Keratinocyte (primary cell): Measurements from ENCODE around the gene SETD7. TPM values are rescaled to one million over a fixed set of nuclear protein-coding genes. Genes with fewer than 3 reads are reported as not detected.

Experiments
- DNase-seq: peaks from one replicate; pipeline ENCODE4 v3.0.0-alpha.2; 2011; ENCODE audit warnings: low read depth, missing footprints, low spot score
- FAIRE-seq: peaks from 2 replicates; lab custom pipeline; 2011; peaks lifted over from hg19 to GRCh38; lab: Jason Lieb, UNC
- H2AFZ ChIP-seq: 2 replicates; pipeline ENCODE4 v1.6.0; 2012; ENCODE audit warnings: low read length, control low read depth, inconsistent platforms; ENCODE audit not compliant: control insufficient read depth
- H3K27ac ChIP-seq: 2 replicates; pipeline ENCODE4 v1.5.1; 2011; ENCODE audit warnings: low read length; ENCODE audit not compliant: control insufficient read depth, insufficient read depth
- H3K27me3 ChIP-seq: 3 replicates; pipeline ENCODE4 v1.6.0; 2011; ENCODE audit warnings: low read length; ENCODE audit not compliant: control insufficient read depth, insufficient read depth; ENCODE audit errors: extremely low read depth
- H3K36me3 ChIP-seq, 2 experiments: 2 replicates in 1 of 2; 3 replicates in 1 of 2; pipeline ENCODE4 v1.5.1; 2011; ENCODE audit warnings: low read length in 2 of 2, mild to moderate bottlenecking in 1 of 2; ENCODE audit not compliant: control insufficient read depth in 2 of 2, insufficient read depth in 2 of 2; ENCODE audit errors: extremely low read depth in 1 of 2
- H3K4me1 ChIP-seq: 3 replicates; pipeline ENCODE4 v1.5.1; 2011; ENCODE audit warnings: low read length; ENCODE audit not compliant: control insufficient read depth, insufficient read depth; ENCODE audit errors: extremely low read depth
- H3K4me2 ChIP-seq: 3 replicates; pipeline ENCODE4 v1.6.0; 2011; ENCODE audit warnings: low read depth, low read length; ENCODE audit not compliant: control insufficient read depth, insufficient read depth; ENCODE audit errors: extremely low read depth
- H3K4me3 ChIP-seq, 3 experiments: fragments of 200-600 bp in 1 of 3; sonication (generic) in 1 of 3; 2 replicates in 2 of 3; 3 replicates in 1 of 3; pipeline ENCODE4 v1.5.1; 2011 to 2016; ENCODE audit warnings: low read length in 3 of 3, mild to moderate bottlenecking in 3 of 3, control low read depth in 2 of 3, inconsistent platforms in 1 of 3, low read depth in 1 of 3, mixed read lengths in 1 of 3, mixed run types in 1 of 3, moderate library complexity in 1 of 3; ENCODE audit not compliant: control insufficient read depth in 2 of 3, insufficient read depth in 2 of 3; ENCODE audit errors: extremely low read depth in 1 of 3
- H3K79me2 ChIP-seq: 2 replicates; pipeline ENCODE4 v1.6.0; 2012; ENCODE audit warnings: low read length; ENCODE audit not compliant: control insufficient read depth, insufficient read depth
- H3K9ac ChIP-seq: 3 replicates; pipeline ENCODE4 v1.6.0; 2011; ENCODE audit warnings: low read length; ENCODE audit not compliant: control insufficient read depth, insufficient read depth; ENCODE audit errors: extremely low read depth
- H3K9me1 ChIP-seq: 3 replicates; pipeline ENCODE4 v1.6.0; 2011; ENCODE audit warnings: low read length; ENCODE audit not compliant: control insufficient read depth, insufficient read depth; ENCODE audit errors: extremely low read depth
- H3K9me3 ChIP-seq: 2 replicates; pipeline ENCODE4 v1.5.1; 2012; ENCODE audit warnings: low read depth, low read length; ENCODE audit not compliant: control insufficient read depth
- H4K20me1 ChIP-seq: 3 replicates; pipeline ENCODE4 v1.6.0; 2011; ENCODE audit warnings: low read length; ENCODE audit not compliant: control insufficient read depth, insufficient read depth; ENCODE audit errors: extremely low read depth
- EZH2 ChIP-seq: IDR thresholded peaks from one replicate; pipeline ENCODE4 v1.6.1; 2012; ENCODE audit warnings: inconsistent platforms, mild to moderate bottlenecking, low read length, moderate library complexity
- dilution Hi-C: fragments of 300-500 bp; cut with MboI; formaldehyde crosslinking; loops from one replicate; pipeline ENCODE4 v1.7.0; 2020; ENCODE audit warnings: low sequenced_read_pairs; ENCODE audit not compliant: extremely low pct_ligation_motif_present
- polyA plus RNA-seq, 5 experiments: library from polyadenylated mRNA; depleted of rRNA in 3 of 5; stranded (reverse) in 3 of 5; stranded (forward) in 1 of 5; unstranded in 1 of 5; fragments of >200 nt; gene quantifications; 1 replicate in 1 of 5; 2 replicates in 3 of 5; 3 replicates in 1 of 5; pipeline versions ENCODE4 v1.2.1 to v1.2.3, GENCODE V29; 2011 to 2012; ENCODE audit warnings: missing spikeins in 2 of 5, low read depth in 1 of 5, low replicate concordance in 1 of 5
- TF ChIP-seq, protein P1 (sequence below), 3 experiments: IDR thresholded peaks in 1 of 3; conservative IDR thresholded peaks in 1 of 3; optimal IDR thresholded peaks in 1 of 3; 2 replicates in 2 of 3; 3 replicates in 1 of 3; pipeline versions ENCODE3 to v1.5.1; 2011; ENCODE audit warnings: low read length in 3 of 3, mild to moderate bottlenecking in 3 of 3, moderate library complexity in 2 of 3, control low read depth in 1 of 3, inconsistent platforms in 1 of 3; ENCODE audit not compliant: insufficient read depth in 2 of 3; ENCODE audit errors: extremely low read depth in 1 of 3

The SETD7 gene
- polyA plus RNA-seq, 1 donor (not counting 4 experiments of a cell fraction or from before 2014, with no cell fraction given) = 18.8 TPM

DNA sequence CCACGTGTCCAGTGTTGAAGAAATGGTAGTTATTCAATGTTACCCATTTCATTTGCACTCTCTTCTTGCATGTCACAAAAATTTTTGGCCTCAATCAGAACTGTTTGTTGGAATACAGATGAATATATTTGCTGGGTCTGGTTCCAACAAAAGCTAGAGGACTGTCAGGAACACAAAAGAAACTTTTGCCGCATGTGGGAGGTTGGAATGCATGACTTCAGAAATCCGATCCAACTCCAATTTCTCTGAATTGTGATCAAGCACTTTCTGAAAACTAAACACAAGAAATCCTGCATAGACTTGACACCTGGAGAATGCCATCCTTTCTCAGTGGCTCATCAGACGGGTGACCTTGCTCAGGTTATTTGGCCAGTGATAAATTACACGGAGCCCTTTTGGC is 15.4 kb downstream of the SETD7 start:
- Histone ChIP-seq H3K9me1 (no peaks in the 10 kb centered on the region), H2AFZ (no peak overlapping the region), H3K9ac (no peak overlapping the region), H3K27ac (no peak overlapping the region), H3K4me1 (no peaks in the 10 kb centered on the region), H3K4me3 (no peak overlapping the region), H3K79me2 (peaks cover 6% of the 10 kb centered on the region), H3K27me3 (no peaks in the 10 kb centered on the region), H3K9me3 (no peaks in the 10 kb centered on the region), H3K4me2 (no peak overlapping the region), H3K36me3 (peaks cover 5% of the 10 kb centered on the region in 2 experiments), H4K20me1 (peaks cover 2% of the 10 kb centered on the region)
- TF ChIP-seq, protein P1, sequence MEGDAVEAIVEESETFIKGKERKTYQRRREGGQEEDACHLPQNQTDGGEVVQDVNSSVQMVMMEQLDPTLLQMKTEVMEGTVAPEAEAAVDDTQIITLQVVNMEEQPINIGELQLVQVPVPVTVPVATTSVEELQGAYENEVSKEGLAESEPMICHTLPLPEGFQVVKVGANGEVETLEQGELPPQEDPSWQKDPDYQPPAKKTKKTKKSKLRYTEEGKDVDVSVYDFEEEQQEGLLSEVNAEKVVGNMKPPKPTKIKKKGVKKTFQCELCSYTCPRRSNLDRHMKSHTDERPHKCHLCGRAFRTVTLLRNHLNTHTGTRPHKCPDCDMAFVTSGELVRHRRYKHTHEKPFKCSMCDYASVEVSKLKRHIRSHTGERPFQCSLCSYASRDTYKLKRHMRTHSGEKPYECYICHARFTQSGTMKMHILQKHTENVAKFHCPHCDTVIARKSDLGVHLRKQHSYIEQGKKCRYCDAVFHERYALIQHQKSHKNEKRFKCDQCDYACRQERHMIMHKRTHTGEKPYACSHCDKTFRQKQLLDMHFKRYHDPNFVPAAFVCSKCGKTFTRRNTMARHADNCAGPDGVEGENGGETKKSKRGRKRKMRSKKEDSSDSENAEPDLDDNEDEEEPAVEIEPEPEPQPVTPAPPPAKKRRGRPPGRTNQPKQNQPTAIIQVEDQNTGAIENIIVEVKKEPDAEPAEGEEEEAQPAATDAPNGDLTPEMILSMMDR (optimal IDR thresholded peaks at IDR 0.05 in 1 of 3, IDR thresholded peaks at IDR 0.05 in 1 of 3, conservative IDR thresholded peaks at IDR 0.05 in 1 of 3; ENCODE audit: extremely low read depth in 1 of 3, insufficient read depth in 2 of 3, low read length in 3 of 3) = no peak
- TF ChIP-seq EZH2 = no peak
- FAIRE-seq = no peak
- no peak for DNase-seq
- dilution Hi-C loops = no loop called here

DNA sequence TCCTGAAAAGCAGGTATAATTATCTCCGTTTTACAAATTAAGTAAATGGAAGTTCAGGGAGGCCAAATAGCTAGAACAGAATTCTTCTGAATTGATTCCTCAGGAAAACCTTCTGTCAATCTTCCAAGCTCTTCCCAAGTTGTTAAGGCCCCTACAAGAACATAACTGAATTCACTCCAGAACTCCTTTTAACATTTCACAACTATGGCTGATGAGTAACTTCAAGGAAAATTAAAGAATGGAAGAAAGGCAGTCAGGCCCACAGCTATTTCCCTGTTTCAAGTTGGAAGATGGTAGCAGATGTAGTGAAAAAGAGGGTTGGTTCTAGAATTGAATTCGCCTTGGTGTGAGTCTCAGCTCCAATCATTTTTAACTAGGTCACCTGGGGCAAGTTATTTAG is 15.9 kb downstream of the SETD7 start:
- TF ChIP-seq, protein P1 (optimal IDR thresholded peaks at IDR 0.05 in 1 of 3, IDR thresholded peaks at IDR 0.05 in 1 of 3, conservative IDR thresholded peaks at IDR 0.05 in 1 of 3; ENCODE audit: extremely low read depth in 1 of 3, insufficient read depth in 2 of 3, low read length in 3 of 3) = no peak
- no peak for TF ChIP-seq EZH2
- FAIRE-seq = no peak
- no peak overlapping the region for H3K4me2 ChIP-seq

More for the DNA sequence above, 15.9 kb downstream of the SETD7 start:
- H3K9me1 ChIP-seq = no peaks in the 10 kb centered on the region
- no peak overlapping the region for H2AFZ ChIP-seq
- H3K4me3 ChIP-seq = no peak overlapping the region
- no peak overlapping the region for H3K9ac ChIP-seq
- no peaks in the 10 kb centered on the region for H3K27me3 ChIP-seq
- no peak for DNase-seq
- H3K79me2 ChIP-seq = peaks cover 6% of the 10 kb centered on the region
- dilution Hi-C loops = no loop called here
- H4K20me1 ChIP-seq = peaks cover 2% of the 10 kb centered on the region
- no peak overlapping the region for H3K27ac ChIP-seq
- no peaks in the 10 kb centered on the region for H3K9me3 ChIP-seq
- peaks cover 5% of the 10 kb centered on the region in 2 experiments for H3K36me3 ChIP-seq
- no peaks in the 10 kb centered on the region for H3K4me1 ChIP-seq
